MM.1S (cell line): ENCODE results near the gene ODF2L.
A peak's percentile ranks its signal among the peaks of the same experiment; 100 is the strongest.

Experiments used
- DNase-seq: peaks from one replicate; pipeline ENCODE4 v3.0.0-alpha.2; 2015
- H2AFZ ChIP-seq: fragments of 300-600 bp; sonication (generic); 2 replicates; pipeline ENCODE4 v1.6.0; 2016; ENCODE audit warnings: antibody characterized with exemption, low read length
- H3F3A ChIP-seq: fragments of 300-600 bp; sonication (generic); 2 replicates; pipeline ENCODE4 v1.6.1; 2016; ENCODE audit warnings: mild to moderate bottlenecking, antibody characterized with exemption, low read length, moderate library complexity, mixed read lengths; ENCODE audit not compliant: insufficient read depth
- H3K27ac ChIP-seq: fragments of 300-600 bp; sonication (generic); 2 replicates; pipeline ENCODE4 v1.5.1; 2016; ENCODE audit warnings: mild to moderate bottlenecking, low read length
- H3K27me3 ChIP-seq: fragments of 300-600 bp; sonication (generic); replicated peaks from 2 replicates; pipeline ENCODE4 v1.6.0; 2016; ENCODE audit warnings: low read length; ENCODE audit not compliant: insufficient read depth
- H3K36me3 ChIP-seq: fragments of 300-600 bp; sonication (generic); replicated peaks from 2 replicates; pipeline ENCODE4 v1.6.1; 2016; ENCODE audit warnings: mild to moderate bottlenecking, low read length, mixed read lengths; ENCODE audit not compliant: insufficient read depth
- H3K4me1 ChIP-seq: fragments of 300-600 bp; sonication (generic); 2 replicates; pipeline ENCODE4 v1.6.1; 2016; ENCODE audit warnings: low read length, mixed read lengths
- H3K4me2 ChIP-seq: fragments of 300-600 bp; sonication (generic); 2 replicates; pipeline ENCODE4 v1.6.0; 2016; ENCODE audit warnings: low read depth, low read length
- H3K4me3 ChIP-seq: fragments of 300-600 bp; sonication (generic); 2 replicates; pipeline ENCODE4 v1.5.1; 2016; ENCODE audit warnings: low read length, mixed read lengths
- H3K79me2 ChIP-seq: fragments of 300-600 bp; sonication (generic); 2 replicates; pipeline ENCODE4 v1.6.1; 2016; ENCODE audit warnings: mixed run types, low read length, mixed read lengths
- H3K9ac ChIP-seq: fragments of 300-600 bp; sonication (generic); 2 replicates; pipeline ENCODE4 v1.6.1; 2016; ENCODE audit warnings: low read length, mixed read lengths
- H3K9me2 ChIP-seq: fragments of 300-600 bp; sonication (generic); replicated peaks from 2 replicates; pipeline ENCODE4 v1.6.1; 2016; ENCODE audit warnings: mild to moderate bottlenecking, low read length, mixed read lengths; ENCODE audit not compliant: insufficient read depth
- H3K9me3 ChIP-seq: fragments of 300-600 bp; sonication (generic); replicated peaks from 2 replicates; pipeline ENCODE4 v1.6.1; 2016; ENCODE audit warnings: mild to moderate bottlenecking, low read length, mixed read lengths; ENCODE audit not compliant: insufficient read depth
- H4K20me1 ChIP-seq: fragments of 300-600 bp; sonication (generic); 2 replicates; pipeline ENCODE4 v1.6.1; 2016; ENCODE audit warnings: mild to moderate bottlenecking, low read length, moderate library complexity, mixed read lengths; ENCODE audit not compliant: insufficient read depth
- EZH2 ChIP-seq: fragments of 300-600 bp; sonication (generic); optimal IDR thresholded peaks from 2 replicates; pipeline ENCODE3; 2017; ENCODE audit warnings: low read depth, mild to moderate bottlenecking, antibody characterized with exemption, low read length, mixed read lengths
- EZH2phosphoT487 ChIP-seq: fragments of 300-600 bp; sonication (generic); IDR thresholded peaks from 2 replicates; pipeline ENCODE4 v1.6.1; 2018; ENCODE audit warnings: antibody characterized with exemption, low read length
- TF ChIP-seq, protein P1 (sequence below): fragments of 300-600 bp; sonication (generic); IDR thresholded peaks from 2 replicates; pipeline ENCODE4 v1.5.1; 2016; ENCODE audit warnings: antibody characterized with exemption, low read length, mixed read lengths

Gene ODF2L

DNA sequence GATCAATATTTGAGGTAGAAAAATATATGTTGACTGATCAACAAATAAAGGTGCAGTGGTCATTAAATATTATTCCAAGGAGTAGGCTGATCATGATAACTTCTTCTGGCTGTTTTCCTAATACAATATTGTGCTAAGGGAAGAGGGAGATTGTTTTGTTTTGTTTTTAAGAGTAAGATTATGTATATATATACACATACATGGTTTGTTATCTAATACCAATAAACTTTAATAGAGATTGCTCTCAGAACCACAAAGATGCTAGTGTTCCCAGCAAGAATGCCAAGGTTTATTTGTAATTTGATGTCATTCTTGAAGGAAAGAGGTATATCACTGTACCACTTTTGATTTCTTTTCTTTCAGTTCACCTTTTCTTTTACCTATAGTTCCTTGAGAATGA is 37.9 kb upstream of the ODF2L start:
- no peaks in the 10 kb centered on the region for H4K20me1 ChIP-seq
- H3K27ac ChIP-seq: no peak overlapping the region
- no peak overlapping the region for H3K9ac ChIP-seq
- no peak for DNase-seq
- H2AFZ ChIP-seq: no peak overlapping the region
- H3K4me2 ChIP-seq: no peak overlapping the region
- no peaks in the 10 kb centered on the region for H3K9me2 ChIP-seq
- TF ChIP-seq, protein P1, sequence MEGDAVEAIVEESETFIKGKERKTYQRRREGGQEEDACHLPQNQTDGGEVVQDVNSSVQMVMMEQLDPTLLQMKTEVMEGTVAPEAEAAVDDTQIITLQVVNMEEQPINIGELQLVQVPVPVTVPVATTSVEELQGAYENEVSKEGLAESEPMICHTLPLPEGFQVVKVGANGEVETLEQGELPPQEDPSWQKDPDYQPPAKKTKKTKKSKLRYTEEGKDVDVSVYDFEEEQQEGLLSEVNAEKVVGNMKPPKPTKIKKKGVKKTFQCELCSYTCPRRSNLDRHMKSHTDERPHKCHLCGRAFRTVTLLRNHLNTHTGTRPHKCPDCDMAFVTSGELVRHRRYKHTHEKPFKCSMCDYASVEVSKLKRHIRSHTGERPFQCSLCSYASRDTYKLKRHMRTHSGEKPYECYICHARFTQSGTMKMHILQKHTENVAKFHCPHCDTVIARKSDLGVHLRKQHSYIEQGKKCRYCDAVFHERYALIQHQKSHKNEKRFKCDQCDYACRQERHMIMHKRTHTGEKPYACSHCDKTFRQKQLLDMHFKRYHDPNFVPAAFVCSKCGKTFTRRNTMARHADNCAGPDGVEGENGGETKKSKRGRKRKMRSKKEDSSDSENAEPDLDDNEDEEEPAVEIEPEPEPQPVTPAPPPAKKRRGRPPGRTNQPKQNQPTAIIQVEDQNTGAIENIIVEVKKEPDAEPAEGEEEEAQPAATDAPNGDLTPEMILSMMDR: no peak
- TF ChIP-seq EZH2phosphoT487 (no peak), EZH2 (no peak)
- H3F3A ChIP-seq: no peaks in the 10 kb centered on the region
- no peaks in the 10 kb centered on the region for H3K4me1 ChIP-seq
- no peaks in the 10 kb centered on the region for H3K27me3 ChIP-seq
- H3K36me3 ChIP-seq: no peaks in the 10 kb centered on the region
- H3K79me2 ChIP-seq: no peaks in the 10 kb centered on the region
- H3K9me3 ChIP-seq: no peaks in the 10 kb centered on the region
- H3K4me3 ChIP-seq: no peak overlapping the region

DNA sequence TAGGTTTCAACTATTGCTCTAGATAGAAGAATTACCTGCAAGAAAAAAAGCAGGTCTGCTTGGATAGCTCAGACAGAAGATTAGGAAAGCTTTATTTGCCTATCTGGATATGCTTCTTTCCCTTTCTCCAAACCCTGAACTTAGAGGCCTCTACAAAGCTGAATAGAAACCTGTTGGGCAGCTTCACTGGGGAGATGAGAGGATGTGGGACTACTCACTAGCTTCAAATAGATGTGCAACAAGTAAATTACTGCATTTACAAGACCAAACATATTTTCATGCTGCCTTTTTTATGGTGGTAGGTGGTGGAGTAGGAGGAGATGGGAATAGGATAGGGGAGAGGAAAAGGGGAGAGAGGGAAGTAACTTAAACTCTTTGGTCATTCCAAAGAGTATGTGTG is 34.3 kb upstream of the ODF2L start:
- H3K9me3 ChIP-seq: no peaks in the 10 kb centered on the region
- TF ChIP-seq EZH2phosphoT487 (no peak), EZH2 (no peak)
- TF ChIP-seq, protein P1: no peak
- no peaks in the 10 kb centered on the region for H3K79me2 ChIP-seq
- no peaks in the 10 kb centered on the region for H3K36me3 ChIP-seq
- H3K9me2 ChIP-seq: no peaks in the 10 kb centered on the region
- no peaks in the 10 kb centered on the region for H3K4me1 ChIP-seq
- H3K27me3 ChIP-seq: no peaks in the 10 kb centered on the region
- H2AFZ ChIP-seq: no peak overlapping the region
- no peaks in the 10 kb centered on the region for H4K20me1 ChIP-seq
- DNase-seq: no peak
- no peak overlapping the region for H3K9ac ChIP-seq
- H3F3A ChIP-seq: no peaks in the 10 kb centered on the region
- H3K4me2 ChIP-seq: no peak overlapping the region
- no peak overlapping the region for H3K4me3 ChIP-seq
- H3K27ac ChIP-seq: no peak overlapping the region

DNA sequence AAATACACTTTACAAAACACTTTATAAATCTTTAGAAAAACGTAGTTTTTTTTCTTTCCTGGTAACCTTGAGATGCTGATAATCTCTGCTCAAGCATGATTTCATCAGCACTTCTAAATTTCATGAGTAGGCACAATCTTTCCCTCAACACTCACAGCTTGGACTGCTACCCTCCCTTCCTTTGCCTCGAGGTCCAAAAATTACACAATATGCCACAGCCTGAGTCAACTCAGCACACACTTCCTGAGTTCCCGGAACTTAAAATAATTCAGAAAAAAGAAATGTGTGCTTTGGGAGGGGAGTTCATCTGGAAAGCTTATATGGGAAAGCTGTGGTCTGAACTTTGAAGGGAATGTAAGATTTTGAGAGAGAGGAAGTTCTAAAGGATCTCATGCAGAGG is 33.7 kb upstream of the ODF2L start:
- Histone ChIP-seq H3K36me3 (no peaks in the 10 kb centered on the region), H3K4me3 (no peak overlapping the region), H3K79me2 (no peaks in the 10 kb centered on the region), H3K9me2 (no peaks in the 10 kb centered on the region), H2AFZ (no peak overlapping the region), H3K9me3 (no peaks in the 10 kb centered on the region), H3K27ac (no peak overlapping the region), H4K20me1 (no peaks in the 10 kb centered on the region), H3K9ac (no peak overlapping the region), H3F3A (no peaks in the 10 kb centered on the region), H3K4me2 (no peak overlapping the region), H3K4me1 (no peaks in the 10 kb centered on the region), H3K27me3 (no peaks in the 10 kb centered on the region)
- peak; percentile 8 for DNase-seq
- no peak for TF ChIP-seq EZH2
- TF ChIP-seq, protein P1: no peak
- no peak for TF ChIP-seq EZH2phosphoT487
